Right atrium auricular region (tissue), 2 donors: ENCODE data around the gene SYT7. TPM values are rescaled to one million over a fixed set of nuclear protein-coding genes. Genes with fewer than 3 reads are reported as not detected.
A peak's percentile ranks its signal among the peaks of the same experiment; 100 is the strongest.

Source experiments
- DNase-seq: peaks from one replicate; pipeline ENCODE4 v3.0.0-alpha.2; 2019; ENCODE audit warnings: low spot score
- H3K27ac ChIP-seq, 2 donors: fragments of 200-600 bp; sonication (generic); 1 replicate in 1 of 2; 2 replicates in 1 of 2; pipeline ENCODE4 v1.5.1; 2016 to 2019
- H3K27me3 ChIP-seq, 2 donors: fragments of 200-600 bp; sonication (generic); one replicate each; pipeline versions ENCODE4 v1.5.1 to v1.6.0; 2017 to 2019
- H3K36me3 ChIP-seq: fragments of 200-600 bp; sonication (generic); one replicate; pipeline ENCODE4 v1.5.1; 2016
- H3K4me1 ChIP-seq, 2 donors: fragments of 200-600 bp; sonication (generic); one replicate each; pipeline versions ENCODE4 v1.5.1 to v1.6.0; 2017 to 2019
- H3K4me3 ChIP-seq, 2 donors: fragments of 200-600 bp; sonication (generic); 1 replicate in 1 of 2; 2 replicates in 1 of 2; pipeline ENCODE4 v1.5.1; 2017 to 2019; ENCODE audit warnings: mild to moderate bottlenecking in 1 of 2, moderate library complexity in 1 of 2
- H3K9me3 ChIP-seq, 2 donors: fragments of 200-600 bp; sonication (generic); one replicate each; pipeline ENCODE4 v1.5.1; 2019
- CTCF ChIP-seq, 2 donors: fragments of 200-600 bp; sonication (generic); IDR thresholded peaks; one replicate each; pipeline ENCODE4 v1.5.1; 2019; ENCODE audit warnings: antibody characterized with exemption in 2 of 2
- total RNA-seq, 2 donors: library from RNA; depleted of rRNA; stranded (reverse); fragments of >200 nt; gene quantifications; one replicate each; pipeline ENCODE4 v1.1.0, GENCODE V29; 2016

The SYT7 gene
- total RNA-seq, 2 donors from 2014 or later, result 19.2 to 23.6 TPM

- H3K4me1 ChIP-seq, result peaks cover 0 to 26% of the 10 kb centered on the region in 2 donors
- TF ChIP-seq CTCF (IDR thresholded peaks at IDR 0.05), result no peak
- H3K4me3 ChIP-seq, result no peak overlapping the region
- H3K27me3 ChIP-seq, result no peaks in the 10 kb centered on the region
- no peaks in the 10 kb centered on the region for H3K9me3 ChIP-seq
- peak overlapping the region; percentile 81 to 90 for H3K27ac ChIP-seq
- H3K36me3 ChIP-seq, result no peaks in the 10 kb centered on the region
- DNase-seq, result no peak
Observed at GRCh38 chr11:61626580-61627380, 45.9 kb upstream of the SYT7 start.

- Histone ChIP-seq H3K9me3 (no peaks in the 10 kb centered on the region), H3K36me3 (no peaks in the 10 kb centered on the region), H3K4me3 (no peak overlapping the region), H3K27me3 (no peaks in the 10 kb centered on the region), H3K4me1 (peaks cover 0 to 26% of the 10 kb centered on the region in 2 donors), H3K27ac (no peak overlapping the region)
- DNase-seq, result no peak
- no peak for TF ChIP-seq CTCF (IDR thresholded peaks at IDR 0.05)
Observed at GRCh38 chr11:61625525-61625924, 44.6 kb upstream of the SYT7 start.

GRCh38 chr11:61621917-61622585, 41.2 kb upstream of the SYT7 start:
- Histone ChIP-seq H3K4me3 (no peak overlapping the region), H3K4me1 (peaks cover 0 to 12% of the 10 kb centered on the region in 2 donors), H3K27ac (no peak overlapping the region), H3K9me3 (no peaks in the 10 kb centered on the region), H3K27me3 (no peaks in the 10 kb centered on the region), H3K36me3 (no peaks in the 10 kb centered on the region)
- DNase-seq, result no peak
- TF ChIP-seq CTCF (IDR thresholded peaks at IDR 0.05), result no peak

- no peak for TF ChIP-seq CTCF (IDR thresholded peaks at IDR 0.05)
- Histone ChIP-seq H3K4me3 (no peak overlapping the region), H3K36me3 (no peaks in the 10 kb centered on the region), H3K27ac (no peak overlapping the region), H3K9me3 (no peaks in the 10 kb centered on the region), H3K4me1 (no peaks in the 10 kb centered on the region), H3K27me3 (no peaks in the 10 kb centered on the region)
- no peak for DNase-seq
Observed at GRCh38 chr11:61619471-61620226, 38.8 kb upstream of the SYT7 start.

GRCh38 chr11:61618978-61619377, 38.1 kb upstream of the SYT7 start:
- no peaks in the 10 kb centered on the region for H3K27me3 ChIP-seq

More at GRCh38 chr11:61618978-61619377, 38.1 kb upstream of the SYT7 start:
- H3K4me1 ChIP-seq, result no peaks in the 10 kb centered on the region
- no peaks in the 10 kb centered on the region for H3K36me3 ChIP-seq
- no peak overlapping the region for H3K4me3 ChIP-seq
- DNase-seq, result no peak
- no peak overlapping the region for H3K27ac ChIP-seq
- no peaks in the 10 kb centered on the region for H3K9me3 ChIP-seq
- no peak for TF ChIP-seq CTCF (IDR thresholded peaks at IDR 0.05)
